Central memory CD8-positive, alpha-beta T cell (primary cell): ENCODE results near the gene BMPER.

Source experiments
- ATAC-seq: fragments of 150-1000 bp; cut with Tn5 transposase; replicated peaks from 2 replicates; pipeline ENCODE4 v1.10.0; 2022; ENCODE audit warnings: mild to moderate bottlenecking, moderate FRiP score, moderate number of reproducible peaks; ENCODE audit not compliant: poor library complexity, severe bottlenecking; ENCODE audit errors: extremely low read depth
- DNase-seq, 2 donors: peaks; one replicate each; pipeline ENCODE4 v3.0.0; 2021; ENCODE audit warnings: low spot score in 2 of 2
- H3K27ac Mint-ChIP-seq: one replicate; pipeline ENCODE4 v1.8.0; 2022; ENCODE audit warnings: low read depth, mild to moderate bottlenecking, moderate library complexity, mixed read lengths
- H3K27me3 Mint-ChIP-seq: one replicate; pipeline ENCODE4 v1.8.0; 2022; ENCODE audit warnings: mixed read lengths
- H3K36me3 Mint-ChIP-seq: one replicate; pipeline ENCODE4 v1.8.0; 2022; ENCODE audit warnings: mild to moderate bottlenecking, moderate library complexity, mixed read lengths; ENCODE audit not compliant: insufficient read depth
- H3K4me1 Mint-ChIP-seq: one replicate; pipeline ENCODE4 v1.8.0; 2022; ENCODE audit warnings: mixed read lengths
- H3K4me3 Mint-ChIP-seq: one replicate; pipeline ENCODE4 v1.8.0; 2022; ENCODE audit warnings: mild to moderate bottlenecking, moderate library complexity, mixed read lengths
- H3K9me3 Mint-ChIP-seq: one replicate; pipeline ENCODE4 v1.8.0; 2022; ENCODE audit warnings: mixed read lengths

The BMPER gene

GRCh38 chr7:33936503-33936902, 31.2 kb downstream of the BMPER start:
- no peak overlapping the region for H3K4me3 Mint-ChIP-seq
- DNase-seq: no peak
- no peaks in the 10 kb centered on the region for H3K36me3 Mint-ChIP-seq
- H3K27me3 Mint-ChIP-seq: peaks cover 25% of the 10 kb centered on the region
- H3K9me3 Mint-ChIP-seq: no peaks in the 10 kb centered on the region
- no peak overlapping the region for H3K27ac Mint-ChIP-seq
- no peaks in the 10 kb centered on the region for H3K4me1 Mint-ChIP-seq
- no peak for ATAC-seq

DNA sequence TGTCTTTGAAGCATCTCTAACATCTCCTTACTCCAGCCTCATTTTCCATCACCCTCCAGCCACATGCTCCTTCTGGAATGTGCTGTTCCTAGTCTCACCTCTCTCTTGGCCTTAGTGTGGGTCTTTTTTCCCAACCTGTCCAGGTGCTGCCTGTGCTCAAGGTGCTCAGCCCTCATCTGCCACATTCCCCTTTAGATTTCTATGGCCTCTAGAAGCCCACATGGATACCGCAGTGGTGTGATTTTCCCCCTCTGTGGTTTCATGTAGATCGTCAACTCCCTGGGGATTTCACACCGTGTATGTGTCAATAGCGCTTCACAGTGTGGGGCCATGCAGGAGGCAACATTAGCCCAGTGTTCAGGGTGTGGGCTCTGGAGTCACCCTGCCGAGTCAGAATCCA, 32.5 kb downstream of the BMPER start:
- H3K27ac Mint-ChIP-seq: no peak overlapping the region
- DNase-seq: no peak
- no peaks in the 10 kb centered on the region for H3K36me3 Mint-ChIP-seq
- no peaks in the 10 kb centered on the region for H3K9me3 Mint-ChIP-seq
- H3K4me1 Mint-ChIP-seq: no peaks in the 10 kb centered on the region
- H3K27me3 Mint-ChIP-seq: peaks cover 20% of the 10 kb centered on the region
- no peak overlapping the region for H3K4me3 Mint-ChIP-seq
- ATAC-seq: no peak

- no peaks in the 10 kb centered on the region for H3K4me1 Mint-ChIP-seq
- H3K27me3 Mint-ChIP-seq: peaks cover 20% of the 10 kb centered on the region
- H3K4me3 Mint-ChIP-seq: no peak overlapping the region
Measured at GRCh38 chr7:33939121-33939520, 33.8 kb downstream of the BMPER start.

GRCh38 chr7:33940503-33940902, 35.2 kb downstream of the BMPER start:
- H3K27ac Mint-ChIP-seq: no peak overlapping the region
- H3K9me3 Mint-ChIP-seq: no peaks in the 10 kb centered on the region
- no peaks in the 10 kb centered on the region for H3K36me3 Mint-ChIP-seq
- no peaks in the 10 kb centered on the region for H3K4me1 Mint-ChIP-seq
- no peak overlapping the region for H3K4me3 Mint-ChIP-seq
- ATAC-seq: no peak
- peaks cover 21% of the 10 kb centered on the region for H3K27me3 Mint-ChIP-seq
- DNase-seq: no peak

More at GRCh38 chr7:33939121-33939520, 33.8 kb downstream of the BMPER start:
- no peaks in the 10 kb centered on the region for H3K9me3 Mint-ChIP-seq
- H3K27ac Mint-ChIP-seq: no peak overlapping the region
- no peaks in the 10 kb centered on the region for H3K36me3 Mint-ChIP-seq
- ATAC-seq: no peak
- DNase-seq: no peak

DNA sequence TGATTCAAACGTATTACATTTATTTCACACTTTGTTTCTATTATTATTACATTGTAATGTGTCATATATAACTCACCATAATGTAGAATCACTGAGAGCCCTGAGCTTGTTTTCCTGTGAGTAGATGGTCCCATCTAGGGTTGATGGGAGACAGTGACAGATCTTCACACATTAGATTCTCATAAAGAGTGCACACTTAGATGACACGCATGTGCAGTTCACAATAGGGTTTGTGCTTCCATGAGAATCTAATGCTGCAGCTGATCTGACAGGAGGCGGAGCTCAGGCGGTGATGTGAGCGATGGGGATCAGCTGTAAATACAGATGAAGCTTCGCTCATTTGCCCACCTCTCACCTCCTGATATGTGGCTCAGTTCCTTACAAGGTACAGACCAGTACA, 36.1 kb downstream of the BMPER start:
- Mint-ChIP-seq H3K36me3 (no peaks in the 10 kb centered on the region), H3K9me3 (no peaks in the 10 kb centered on the region), H3K27me3 (peaks cover 30% of the 10 kb centered on the region), H3K4me3 (no peak overlapping the region), H3K4me1 (no peaks in the 10 kb centered on the region), H3K27ac (no peak overlapping the region)
- DNase-seq: no peak
- no peak for ATAC-seq

- Mint-ChIP-seq H3K4me3 (no peak overlapping the region), H3K9me3 (no peaks in the 10 kb centered on the region), H3K4me1 (no peaks in the 10 kb centered on the region), H3K36me3 (no peaks in the 10 kb centered on the region), H3K27ac (no peak overlapping the region), H3K27me3 (peaks cover 25% of the 10 kb centered on the region)
- DNase-seq (no peak), ATAC-seq (no peak)
Measured at GRCh38 chr7:33946094-33946699, 40.9 kb downstream of the BMPER start.

- Mint-ChIP-seq H3K9me3 (no peaks in the 10 kb centered on the region), H3K36me3 (no peaks in the 10 kb centered on the region), H3K27me3 (peaks cover 28% of the 10 kb centered on the region), H3K4me3 (no peak overlapping the region), H3K4me1 (no peaks in the 10 kb centered on the region), H3K27ac (no peak overlapping the region)
- DNase-seq (no peak), ATAC-seq (no peak)
Measured at GRCh38 chr7:33950047-33950714, 44.8 kb downstream of the BMPER start.

GRCh38 chr7:33952824-33953223, 47.5 kb downstream of the BMPER start:
- no peaks in the 10 kb centered on the region for H3K4me1 Mint-ChIP-seq
- no peak for DNase-seq
- H3K4me3 Mint-ChIP-seq: no peak overlapping the region
- ATAC-seq: no peak
- H3K36me3 Mint-ChIP-seq: no peaks in the 10 kb centered on the region
- H3K9me3 Mint-ChIP-seq: no peaks in the 10 kb centered on the region
- H3K27me3 Mint-ChIP-seq: peaks cover 35% of the 10 kb centered on the region
- H3K27ac Mint-ChIP-seq: no peak overlapping the region

DNA sequence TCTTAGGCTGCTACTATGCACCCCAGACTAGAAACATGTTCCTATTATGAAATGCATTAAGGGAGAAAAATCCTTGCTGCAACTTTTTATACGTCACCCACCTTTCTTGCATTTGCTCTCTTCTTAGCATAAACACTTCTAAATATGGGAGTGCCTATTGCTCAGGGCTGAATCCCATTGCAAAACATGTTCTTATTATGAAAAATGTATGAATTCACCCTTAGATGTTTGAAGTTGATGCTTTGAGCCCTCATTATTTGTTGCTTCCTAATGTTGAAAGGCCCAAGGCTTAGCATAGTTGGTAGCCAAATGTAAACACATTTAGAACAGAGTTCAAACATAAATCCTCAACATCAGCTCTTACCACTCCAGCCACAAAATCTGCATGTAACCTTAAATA, 52.8 kb downstream of the BMPER start:
- H3K9me3 Mint-ChIP-seq: no peaks in the 10 kb centered on the region
- no peak overlapping the region for H3K27ac Mint-ChIP-seq
- no peaks in the 10 kb centered on the region for H3K4me1 Mint-ChIP-seq
- H3K36me3 Mint-ChIP-seq: no peaks in the 10 kb centered on the region
- ATAC-seq: no peak
- no peak overlapping the region for H3K4me3 Mint-ChIP-seq
- peaks cover 48% of the 10 kb centered on the region for H3K27me3 Mint-ChIP-seq
- no peak for DNase-seq

- no peak overlapping the region for H3K27ac Mint-ChIP-seq
- H3K27me3 Mint-ChIP-seq: peaks cover 48% of the 10 kb centered on the region
- no peaks in the 10 kb centered on the region for H3K36me3 Mint-ChIP-seq
- H3K4me3 Mint-ChIP-seq: no peak overlapping the region
- no peaks in the 10 kb centered on the region for H3K4me1 Mint-ChIP-seq
- H3K9me3 Mint-ChIP-seq: no peaks in the 10 kb centered on the region
- DNase-seq (no peak), ATAC-seq (no peak)
Measured at GRCh38 chr7:33959676-33960075, 54.3 kb downstream of the BMPER start.

GRCh38 chr7:33961948-33962347, 56.6 kb downstream of the BMPER start:
- H3K9me3 Mint-ChIP-seq: no peaks in the 10 kb centered on the region
- DNase-seq (no peak), ATAC-seq (no peak)
- H3K27ac Mint-ChIP-seq: no peak overlapping the region
- no peaks in the 10 kb centered on the region for H3K36me3 Mint-ChIP-seq
- H3K4me1 Mint-ChIP-seq: no peaks in the 10 kb centered on the region
- no peak overlapping the region for H3K4me3 Mint-ChIP-seq
- H3K27me3 Mint-ChIP-seq: peaks cover 27% of the 10 kb centered on the region

- H3K27me3 Mint-ChIP-seq: peaks cover 15% of the 10 kb centered on the region
- no peaks in the 10 kb centered on the region for H3K4me1 Mint-ChIP-seq
- H3K9me3 Mint-ChIP-seq: no peaks in the 10 kb centered on the region
- DNase-seq: no peak
- no peaks in the 10 kb centered on the region for H3K36me3 Mint-ChIP-seq
- ATAC-seq: no peak
- H3K27ac Mint-ChIP-seq: no peak overlapping the region
- H3K4me3 Mint-ChIP-seq: no peak overlapping the region
Measured at GRCh38 chr7:33964417-33965182, 59.3 kb downstream of the BMPER start.

GRCh38 chr7:33965183-33965744, 59.9 kb downstream of the BMPER start:
- Mint-ChIP-seq H3K4me1 (no peaks in the 10 kb centered on the region), H3K27ac (no peak overlapping the region), H3K4me3 (no peak overlapping the region), H3K36me3 (no peaks in the 10 kb centered on the region), H3K27me3 (peaks cover 15% of the 10 kb centered on the region), H3K9me3 (no peaks in the 10 kb centered on the region)
- DNase-seq: no peak
- no peak for ATAC-seq
